Stimulated activated CD4-positive, alpha-beta T cell treated with anti-CD3 and anti-CD28 coated beads, Interleukin-2, amount 100 ng/mL, for 48 hours (primary cell): ENCODE results near the gene CNNM2.
"Not testable (repeated sequence)": the region's sequence is repeated elsewhere in the genome, so short reads cannot be mapped to it uniquely, and the experiment has no call there.

Experiments used
- DNase-seq, 2 donors: peaks; one replicate each; pipeline ENCODE4 v3.0.0-alpha.2; 2020

The CNNM2 gene

GRCh38 chr10:102927311-102928010 is 9.4 kb downstream of the CNNM2 start:
- no peak for DNase-seq

- not testable (repeated sequence) for DNase-seq
Observed at GRCh38 chr10:102928442-102928841, 10.3 kb downstream of the CNNM2 start.

- DNase-seq = no peak
Observed at GRCh38 chr10:102930720-102931119, 12.6 kb downstream of the CNNM2 start.

- no peak for DNase-seq
Observed at GRCh38 chr10:102931643-102932042, 13.5 kb downstream of the CNNM2 start.

- no peak for DNase-seq
Observed at GRCh38 chr10:102935505-102935904, 17.4 kb downstream of the CNNM2 start.

GRCh38 chr10:102935939-102936605 is 18.0 kb downstream of the CNNM2 start:
- DNase-seq = peak in 1 of 2 donors; percentile 8

- no peak for DNase-seq
Observed at GRCh38 chr10:102941401-102941800, 23.3 kb downstream of the CNNM2 start.

GRCh38 chr10:102945449-102945848 is 27.4 kb downstream of the CNNM2 start:
- no peak for DNase-seq

GRCh38 chr10:102945962-102946361 is 27.9 kb downstream of the CNNM2 start:
- DNase-seq = no peak

- no peak for DNase-seq
Observed at GRCh38 chr10:102946992-102947391, 28.9 kb downstream of the CNNM2 start.

- no peak for DNase-seq
Observed at GRCh38 chr10:102948176-102948575, 30.1 kb downstream of the CNNM2 start.

GRCh38 chr10:102948786-102949185 is 30.7 kb downstream of the CNNM2 start:
- no peak for DNase-seq

- no peak for DNase-seq
Observed at GRCh38 chr10:102949916-102950315, 31.8 kb downstream of the CNNM2 start.

- DNase-seq = no peak
Observed at GRCh38 chr10:102951316-102951715, 33.2 kb downstream of the CNNM2 start.

- DNase-seq = no peak
Observed at GRCh38 chr10:102959360-102959759, 41.3 kb downstream of the CNNM2 start.

GRCh38 chr10:102960157-102960556 is 42.1 kb downstream of the CNNM2 start:
- no peak for DNase-seq

GRCh38 chr10:102962267-102962666 is 44.2 kb downstream of the CNNM2 start:
- no peak for DNase-seq

- DNase-seq = no peak
Observed at GRCh38 chr10:102962951-102963755, 45.1 kb downstream of the CNNM2 start.

- no peak for DNase-seq
Observed at GRCh38 chr10:102963756-102964025, 45.6 kb downstream of the CNNM2 start.

- not testable (repeated sequence) for DNase-seq
Observed at GRCh38 chr10:102964064-102964463, 46.0 kb downstream of the CNNM2 start.

- no peak for DNase-seq
Observed at GRCh38 chr10:102964713-102965112, 46.6 kb downstream of the CNNM2 start.

GRCh38 chr10:102965311-102965851 is 47.3 kb downstream of the CNNM2 start:
- no peak for DNase-seq

GRCh38 chr10:102967123-102967522 is 49.0 kb downstream of the CNNM2 start:
- no peak for DNase-seq
